ENCODE data around the gene MCOLN3.
"Not testable (repeated sequence)": the region's sequence is repeated elsewhere in the genome, so short reads cannot be mapped to it uniquely, and the experiment has no call there.

MCOLN3 gene

GRCh38 chr1:85047472-85048295, 616 bp downstream of the MCOLN3 start:
- DNase-seq = peak; percentile 22 to 40

GRCh38 chr1:85047144-85047471, 1.2 kb downstream of the MCOLN3 start:
- DNase-seq = no peak

GRCh38 chr1:85042413-85042812, 5.9 kb downstream of the MCOLN3 start:
- DNase-seq = no peak

- no peak for DNase-seq
Measured at GRCh38 chr1:85041793-85042192, 6.5 kb downstream of the MCOLN3 start.

GRCh38 chr1:85033221-85033620, 15.1 kb downstream of the MCOLN3 start:
- no peak for DNase-seq

- DNase-seq = no peak
Measured at GRCh38 chr1:85030536-85030935, 17.8 kb downstream of the MCOLN3 start.

GRCh38 chr1:85028151-85028550, 20.1 kb downstream of the MCOLN3 start:
- no peak for DNase-seq

- DNase-seq = peak; percentile 26 to 35
Measured at GRCh38 chr1:85027242-85027983, 20.9 kb downstream of the MCOLN3 start.

GRCh38 chr1:85025940-85026339, 22.4 kb downstream of the MCOLN3 start:
- no peak for DNase-seq

GRCh38 chr1:85024736-85025135, 23.6 kb downstream of the MCOLN3 start:
- DNase-seq = no peak

- no peak for DNase-seq
Measured at GRCh38 chr1:85022700-85023099, 25.6 kb downstream of the MCOLN3 start.

GRCh38 chr1:85019994-85020393, 28.3 kb downstream of the MCOLN3 start:
- no peak for DNase-seq

GRCh38 chr1:85015826-85016225, 32.5 kb downstream of the MCOLN3 start:
- DNase-seq = no peak

GRCh38 chr1:85005641-85006040, 42.7 kb downstream of the MCOLN3 start:
- not testable (repeated sequence) for DNase-seq

- no peak for DNase-seq
Measured at GRCh38 chr1:85001742-85002141, 46.6 kb downstream of the MCOLN3 start.

- peak; percentile 52 to 59 for DNase-seq
Measured at GRCh38 chr1:84998642-84999280, 49.5 kb downstream of the MCOLN3 start.

- DNase-seq = peak; percentile 50 to 56
Measured at GRCh38 chr1:84997667-84998600, 50.4 kb downstream of the MCOLN3 start.

- DNase-seq = peak; percentile 65 to 76
Measured at GRCh38 chr1:84996846-84997666, 51.2 kb downstream of the MCOLN3 start, which contains the start of gene MCOLN2. MCOLN2 (minus strand) TSS chr1:84997113; CDS start chr1:84996872, 241 bp downstream.

- DNase-seq = peak in 1 of 2 experiments; percentile 41
Measured at GRCh38 chr1:84995484-84996334, 52.6 kb downstream of the MCOLN3 start.

GRCh38 chr1:84991097-84991920, 57.0 kb downstream of the MCOLN3 start:
- DNase-seq = no peak
